ENCODE measurements around the gene CRYGS.
A peak's percentile ranks its signal among the peaks of the same experiment; 100 is the strongest.
"Not testable (repeated sequence)": the region's sequence is repeated elsewhere in the genome, so short reads cannot be mapped to it uniquely, and the experiment has no call there.

The CRYGS gene

GRCh38 chr3:186538779-186539178, 5.4 kb downstream of the CRYGS start:
- no peak for DNase-seq (ENCODE audit: low read depth in 2 of 2)
- H3K4me3 ChIP-seq (replicated peaks in 1 of 2; ENCODE audit: low read depth in 2 of 2, low read length in 2 of 2) = no peak overlapping the region
- no peak for TF ChIP-seq CTCF (IDR thresholded peaks at IDR 0.05; ENCODE audit: low read depth, low read length)

GRCh38 chr3:186536883-186537844, 7.0 kb downstream of the CRYGS start:
- DNase-seq (ENCODE audit: low read depth in 2 of 2) = peak; percentile 32 to 42

GRCh38 chr3:186534113-186534669, 10.0 kb downstream of the CRYGS start:
- DNase-seq (ENCODE audit: low read depth in 2 of 2) = no peak
- TF ChIP-seq CTCF (IDR thresholded peaks at IDR 0.05; ENCODE audit: low read depth, low read length) = no peak
- H3K4me3 ChIP-seq (replicated peaks in 1 of 2; ENCODE audit: low read depth in 2 of 2, low read length in 2 of 2) = no peak overlapping the region

More at GRCh38 chr3:186536883-186537844, 7.0 kb downstream of the CRYGS start:
- H3K4me3 ChIP-seq (replicated peaks in 1 of 2; ENCODE audit: low read depth in 2 of 2, low read length in 2 of 2) = no peak overlapping the region
- TF ChIP-seq CTCF (IDR thresholded peaks at IDR 0.05; ENCODE audit: low read depth, low read length) = no peak

- TF ChIP-seq CTCF (IDR thresholded peaks at IDR 0.05; ENCODE audit: low read depth, low read length) = no peak
- DNase-seq (ENCODE audit: low read depth in 2 of 2) = no peak
- no peak overlapping the region for H3K4me3 ChIP-seq (replicated peaks in 1 of 2; ENCODE audit: low read depth in 2 of 2, low read length in 2 of 2)
These were observed 11.5 kb downstream of the CRYGS start for GRCh38 chr3:186532598-186533072.

- not testable (repeated sequence) for H3K4me3 ChIP-seq (replicated peaks in 1 of 2; ENCODE audit: low read depth in 2 of 2, low read length in 2 of 2); DNase-seq (ENCODE audit: low read depth in 2 of 2)
These were observed 12.5 kb downstream of the CRYGS start for GRCh38 chr3:186531694-186532093.

GRCh38 chr3:186530415-186530814, 13.8 kb downstream of the CRYGS start:
- no peak overlapping the region for H3K4me3 ChIP-seq (replicated peaks in 1 of 2; ENCODE audit: low read depth in 2 of 2, low read length in 2 of 2)
- no peak for DNase-seq (ENCODE audit: low read depth in 2 of 2)
- TF ChIP-seq CTCF (IDR thresholded peaks at IDR 0.05; ENCODE audit: low read depth, low read length) = no peak

Measured in cardiac fibroblast (primary cell).